Ascending aorta (tissue), 2 donors: ENCODE results near the gene STK10. TPM values are rescaled to one million over a fixed set of nuclear protein-coding genes. Genes with fewer than 3 reads are reported as not detected.

Experiments
- DNase-seq, 2 donors: peaks; one replicate each; pipeline ENCODE4 v3.0.0-alpha.2; 2019; ENCODE audit warnings: low spot score in 2 of 2
- H3K27ac ChIP-seq, 2 donors: fragments of 200-600 bp; sonication (generic); one replicate each; pipeline ENCODE4 v1.5.1; 2016 to 2017; ENCODE audit warnings: mild to moderate bottlenecking in 1 of 2
- H3K27me3 ChIP-seq: fragments of 200-600 bp; sonication (generic); one replicate; pipeline ENCODE4 v1.5.1; 2017
- H3K36me3 ChIP-seq, 2 donors: fragments of 200-600 bp; sonication (generic); one replicate each; pipeline ENCODE4 v1.5.1; 2016
- H3K4me1 ChIP-seq, 2 donors: fragments of 200-600 bp; sonication (generic); one replicate each; pipeline ENCODE4 v1.5.1; 2016 to 2017; ENCODE audit warnings: mild to moderate bottlenecking in 1 of 2
- H3K4me3 ChIP-seq, 2 donors: fragments of 200-600 bp; sonication (generic); one replicate each; pipeline ENCODE4 v1.5.1; 2016 to 2017; ENCODE audit warnings: mild to moderate bottlenecking in 1 of 2
- H3K9me3 ChIP-seq, 2 donors: fragments of 200-600 bp; sonication (generic); one replicate each; pipeline ENCODE4 v1.5.1; 2016
- CTCF ChIP-seq, 3 experiments: fragments of 200-600 bp in 2 of 3; fragments of 450-650 bp in 1 of 3; sonication (generic) in 2 of 3; IDR thresholded peaks; one replicate each; pipeline ENCODE4 v1.5.1; 2016 to 2019; ENCODE audit warnings: antibody characterized with exemption in 3 of 3, mild to moderate bottlenecking in 1 of 3, moderate library complexity in 1 of 3
- intact Hi-C: fragments of 100-400 bp; cut with DNase I; formaldehyde crosslinking; loops from one replicate; pipeline ENCODE4 v1.15.1; 2023
- total RNA-seq: library from RNA; depleted of rRNA; stranded (reverse); fragments of >200 nt; gene quantifications from one replicate; pipeline ENCODE4 v1.1.0, GENCODE V29; 2016

The STK10 gene
- total RNA-seq, 1 donor from 2014 or later = 18.4 TPM

GRCh38 chr5:172008689-172009141 lies 179.3 kb downstream of the STK10 start:
- DNase-seq = no peak
- intact Hi-C loops = loop anchor here (10.0 kb wide), 5 partner anchors 54 to 686 kb away; partner anchors contain the start of genes FGF18 and SH3PXD2B
- no peak overlapping the region for H3K4me3 ChIP-seq

GRCh38 chr5:172008111-172008455 lies 179.9 kb downstream of the STK10 start:
- no peak overlapping the region for H3K27ac ChIP-seq
- DNase-seq = no peak
- H3K27me3 ChIP-seq = no peaks in the 10 kb centered on the region
- TF ChIP-seq CTCF (IDR thresholded peaks at IDR 0.05) = no peak
- H3K4me3 ChIP-seq = no peak overlapping the region
- no peaks in the 10 kb centered on the region for H3K36me3 ChIP-seq
- H3K9me3 ChIP-seq = no peaks in the 10 kb centered on the region
- intact Hi-C loops = loop anchor here (10.0 kb wide), 5 partner anchors 53 to 687 kb away; partner anchors contain the start of genes FGF18 and SH3PXD2B
- peaks cover 2 to 24% of the 10 kb centered on the region in 2 donors for H3K4me1 ChIP-seq

More at GRCh38 chr5:172008689-172009141, 179.3 kb downstream of the STK10 start:
- H3K27me3 ChIP-seq = no peaks in the 10 kb centered on the region
- TF ChIP-seq CTCF (IDR thresholded peaks at IDR 0.05) = no peak
- no peaks in the 10 kb centered on the region for H3K9me3 ChIP-seq
- H3K4me1 ChIP-seq = peaks cover 0 to 19% of the 10 kb centered on the region in 2 donors
- H3K27ac ChIP-seq = no peak overlapping the region
- H3K36me3 ChIP-seq = no peaks in the 10 kb centered on the region

GRCh38 chr5:172007175-172008110 lies 180.6 kb downstream of the STK10 start:
- no peaks in the 10 kb centered on the region for H3K36me3 ChIP-seq
- intact Hi-C loops = loop anchor here (2.0 to 10.0 kb wide), 6 partner anchors 53 to 687 kb away; partner anchors contain the start of genes FGF18 and SH3PXD2B
- H3K27ac ChIP-seq = peak overlapping the region; percentile 97 to 99
- DNase-seq = no peak
- no peaks in the 10 kb centered on the region for H3K9me3 ChIP-seq
- TF ChIP-seq CTCF (IDR thresholded peaks at IDR 0.05) = no peak
- no peaks in the 10 kb centered on the region for H3K27me3 ChIP-seq
- H3K4me3 ChIP-seq = peak overlapping the region; percentile 74 to 88
- peaks cover 6 to 29% of the 10 kb centered on the region in 2 donors for H3K4me1 ChIP-seq

- Histone ChIP-seq H3K4me3 (peak within 1 kb of the TSS; percentile 74 to 88), H3K27ac (peak within 1 kb of the TSS; percentile 97 to 99), H3K36me3 (no peaks in the 10 kb centered on the region), H3K9me3 (no peaks in the 10 kb centered on the region), H3K4me1 (peaks cover 6 to 37% of the 10 kb centered on the region in 2 donors), H3K27me3 (no peaks in the 10 kb centered on the region)
- intact Hi-C loops = loop anchor here (1.0 to 10.0 kb wide), 9 partner anchors 52 to 688 kb away; partner anchors contain the start of genes FGF18, NPM1, SH3PXD2B and STK10
- TF ChIP-seq CTCF (IDR thresholded peaks at IDR 0.05) = no peak
- DNase-seq = peak; percentile 87 to 97
These were observed 181.5 kb downstream of the STK10 start, which contains the start of gene FBXW11 for GRCh38 chr5:172006321-172007174. FBXW11 (minus strand) TSS chr5:172006638; CDS start chr5:172006502, 136 bp downstream.

GRCh38 chr5:172005708-172006320 lies 182.2 kb downstream of the STK10 start:
- Histone ChIP-seq H3K27ac (peak overlapping the region; percentile 97 to 99), H3K27me3 (no peaks in the 10 kb centered on the region), H3K4me3 (peak overlapping the region; percentile 74 to 88), H3K9me3 (no peaks in the 10 kb centered on the region), H3K4me1 (peaks cover 6 to 41% of the 10 kb centered on the region in 2 donors), H3K36me3 (no peaks in the 10 kb centered on the region)
- intact Hi-C loops = loop anchor here (1.0 to 10.0 kb wide), 9 partner anchors 51 to 689 kb away; partner anchors contain the start of genes FGF18, NPM1, SH3PXD2B and STK10
- no peak for TF ChIP-seq CTCF (IDR thresholded peaks at IDR 0.05)
- DNase-seq = peak in 1 of 2 donors; percentile 72
